Hair follicle dermal papilla cell (primary cell): ENCODE data around the gene MRRF. TPM values are rescaled to one million over a fixed set of nuclear protein-coding genes. Genes with fewer than 3 reads are reported as not detected.

ENCODE experiments used
- small RNA-seq: library from RNA; depleted of rRNA; stranded (forward); fragments of <200 nt; gene quantifications from one replicate; pipeline ENCODE3, GENCODE V24; 2012
- total RNA-seq: library from RNA; depleted of rRNA; stranded (reverse); fragments of >200 nt; gene quantifications from 2 replicates; pipeline ENCODE4 v1.2.3, GENCODE V29; 2012

MRRF gene, protein sequence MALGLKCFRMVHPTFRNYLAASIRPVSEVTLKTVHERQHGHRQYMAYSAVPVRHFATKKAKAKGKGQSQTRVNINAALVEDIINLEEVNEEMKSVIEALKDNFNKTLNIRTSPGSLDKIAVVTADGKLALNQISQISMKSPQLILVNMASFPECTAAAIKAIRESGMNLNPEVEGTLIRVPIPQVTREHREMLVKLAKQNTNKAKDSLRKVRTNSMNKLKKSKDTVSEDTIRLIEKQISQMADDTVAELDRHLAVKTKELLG
- 30.3 and 36.4 TPM in 2 replicates for total RNA-seq

DNA sequence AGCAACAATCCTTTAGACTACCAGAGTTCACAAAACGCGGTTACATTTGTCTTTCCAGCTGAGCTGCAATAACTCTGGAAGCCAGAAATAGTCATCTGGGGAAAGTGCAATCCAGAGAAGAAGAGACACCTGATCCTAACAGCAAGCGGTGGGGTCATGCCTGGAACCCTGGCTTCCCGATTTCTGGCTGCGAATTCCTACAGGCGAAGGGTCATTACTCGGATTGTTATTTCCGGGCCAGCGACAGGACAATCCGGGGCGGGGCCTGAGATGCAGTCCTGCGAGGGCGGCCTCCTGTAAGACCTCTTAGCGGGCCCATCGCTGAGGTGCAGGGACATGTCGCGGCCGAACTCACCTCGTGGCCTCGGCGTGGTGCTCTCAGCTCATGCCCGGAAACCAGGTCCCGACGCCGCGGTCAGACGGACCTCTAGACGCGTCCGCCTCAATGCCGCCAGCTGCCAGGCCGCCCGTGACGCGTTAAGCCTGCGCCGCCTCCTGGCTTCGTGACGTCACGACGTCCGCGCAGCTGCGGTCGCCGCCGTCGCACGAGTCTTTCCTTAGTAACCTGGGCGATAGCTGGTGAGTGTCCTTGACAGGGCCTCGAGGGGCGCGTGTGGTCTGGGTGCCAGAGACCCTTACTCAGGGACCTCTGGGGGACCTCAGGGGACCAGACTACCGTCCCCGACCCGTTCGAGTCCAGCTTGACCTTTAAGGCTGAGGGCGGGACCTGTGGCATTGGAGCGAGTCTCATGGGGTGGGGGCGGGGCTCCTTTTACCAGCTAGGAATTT, at the start of gene MRRF, which contains the start of gene RBM18:
Gene MRRF, plus strand, starts transcription at position 523 of the 789 bp plus-strand sequence. CDS start 6,010 bp downstream, outside the sequence.
Gene RBM18, minus strand, starts transcription at position 481 of the 789 bp plus-strand sequence. CDS start 3,348 bp downstream, outside the sequence.

DNA sequence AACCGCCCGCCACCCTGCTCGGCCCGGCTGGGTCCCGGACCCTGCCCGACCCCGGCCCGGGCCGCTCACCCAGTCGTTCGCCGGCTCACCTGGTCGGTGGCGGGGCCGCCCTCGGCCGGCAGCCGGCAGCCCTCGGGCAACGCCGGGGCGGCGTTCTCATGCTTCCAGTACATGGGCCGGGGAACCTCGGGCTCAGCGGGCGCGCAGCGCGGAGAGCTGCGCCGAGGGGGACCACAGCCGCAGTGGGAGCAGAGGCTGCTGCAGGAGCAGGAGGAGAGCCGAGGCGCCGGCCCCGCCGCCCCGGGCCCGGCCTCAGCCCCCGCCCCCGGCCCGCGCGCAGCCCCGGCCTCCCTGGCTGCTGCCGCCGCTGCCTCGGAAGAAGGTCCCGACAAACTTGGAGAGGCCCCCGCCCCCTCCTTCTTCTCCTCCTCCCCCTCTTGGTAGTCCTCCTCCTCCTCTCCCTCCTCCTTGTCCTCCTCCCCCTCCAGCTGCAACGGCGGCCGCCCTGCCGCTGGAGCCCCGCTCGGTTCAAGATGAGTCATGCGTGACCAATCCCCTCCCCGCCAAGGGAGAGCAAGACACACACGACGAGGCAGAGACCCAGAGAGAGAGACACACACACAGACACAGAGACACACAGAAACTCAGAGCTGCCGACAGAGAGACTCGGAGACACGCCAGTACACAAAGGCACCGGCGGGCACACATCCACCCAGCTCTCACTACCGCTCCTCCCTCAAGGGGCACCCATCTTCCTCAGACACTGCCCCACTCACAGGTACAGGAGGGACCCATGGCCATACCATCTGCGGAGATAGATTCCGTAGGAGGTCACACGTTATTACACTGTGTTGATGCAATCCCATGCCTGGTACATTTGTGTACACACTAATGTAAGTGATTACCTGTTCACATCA, 35.9 kb upstream of the MRRF start, which contains the start of gene LHX6:
Gene LHX6, minus strand, starts transcription at position 390 of the 917 bp plus-strand sequence. Its CDS starts 217 bp downstream, at position 173.

DNA sequence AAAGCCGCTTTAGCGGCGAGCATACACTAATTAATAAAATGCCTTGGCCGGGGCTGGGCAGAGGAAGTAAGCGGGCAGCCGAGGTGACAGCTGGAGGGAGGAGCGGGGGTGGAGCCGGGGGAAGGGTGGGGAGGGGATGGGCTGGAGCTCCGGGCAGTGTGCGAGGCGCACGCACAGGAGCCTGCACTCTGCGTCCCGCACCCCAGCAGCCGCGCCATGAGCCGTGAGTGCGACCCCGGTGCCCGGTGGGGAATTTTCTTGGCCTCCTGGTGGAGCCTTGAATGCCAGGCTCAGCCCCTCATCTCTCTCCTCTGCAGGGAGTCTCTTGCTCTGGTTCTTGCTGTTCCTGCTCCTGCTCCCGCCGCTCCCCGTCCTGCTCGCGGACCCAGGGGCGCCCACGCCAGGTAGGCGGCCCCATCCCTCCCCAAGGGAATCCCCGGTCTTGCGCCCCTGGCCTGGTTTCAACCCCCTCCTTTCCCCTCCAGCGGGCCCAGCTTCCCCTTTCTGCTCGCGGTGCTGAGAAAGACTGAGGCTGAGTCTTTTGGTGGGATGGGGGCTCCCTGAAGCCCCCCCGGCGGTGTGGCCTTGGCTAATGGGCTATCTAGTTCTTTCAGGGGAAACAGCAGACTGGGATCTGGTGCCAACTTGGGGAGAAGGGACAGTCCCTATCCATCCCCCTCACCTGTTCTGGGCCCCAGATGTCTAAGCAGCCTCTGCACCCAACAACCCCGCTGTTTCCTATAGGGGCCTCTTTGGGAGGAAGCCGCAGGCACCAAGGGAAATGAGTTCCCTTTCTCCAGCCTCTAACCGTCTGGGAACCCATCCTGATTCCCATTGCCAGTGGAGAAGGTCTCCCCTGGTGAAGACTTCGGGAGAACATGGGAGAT, 106.4 kb downstream of the MRRF start, which contains the start of gene PTGS1:
Gene PTGS1, plus strand, starts transcription at position 156 of the 887 bp plus-strand sequence. Its CDS starts 61 bp downstream, at position 217.

Small RNAs within 50 kb of the gene (small RNA-seq; reads per million reads assigned to genes)
- gene AL162424.1, result not detected

Other genes starting within 250 kb of the MRRF start
- gene TTLL11, start 171.6 kb upstream of the MRRF start, total RNA-seq, result 9.0 and 10.2 TPM in 2 replicates
- 13.1 and 15.7 TPM in 2 replicates for gene NDUFA8, start 105.1 kb upstream of the MRRF start, total RNA-seq
- gene MORN5, start 105.0 kb upstream of the MRRF start, total RNA-seq, result not detected in 2 replicates
- not detected in 2 replicates for gene LHX6, start 35.9 kb upstream of the MRRF start, total RNA-seq
- gene RBM18, start within 50 bp of the MRRF start, total RNA-seq, result 10.0 and 11.4 TPM in 2 replicates
- 14.2 and 22.7 TPM in 2 replicates for gene PTGS1, start 106.1 kb downstream of the MRRF start, total RNA-seq
- gene OR1J1, start 213.0 kb downstream of the MRRF start, total RNA-seq, result not detected in 2 replicates
- gene OR1J2, start 245.9 kb downstream of the MRRF start, total RNA-seq, result 0.24 and 0.32 TPM in 2 replicates